Astrocyte (in vitro differentiated cells and primary cell): ENCODE data around the gene GNPDA1. TPM values are rescaled to one million over a fixed set of nuclear protein-coding genes. Genes with fewer than 3 reads are reported as not detected.
"Not testable (repeated sequence)": the region's sequence is repeated elsewhere in the genome, so short reads cannot be mapped to it uniquely, and the experiment has no call there.

Source experiments
- DNase-seq: peaks from one replicate; pipeline ENCODE4 v3.0.0-alpha.2; 2010; ENCODE audit warnings: low read depth
- FAIRE-seq: peaks from 2 replicates; lab custom pipeline; 2011; peaks lifted over from hg19 to GRCh38; lab: Jason Lieb, UNC
- H2AFZ ChIP-seq: 2 replicates; pipeline ENCODE4 v1.6.0; 2012; ENCODE audit warnings: low read depth, low read length, inconsistent platforms
- H3K27ac ChIP-seq: 2 replicates; pipeline ENCODE4 v1.5.1; 2011; ENCODE audit warnings: low read depth, low read length, inconsistent platforms
- H3K27me3 ChIP-seq: 2 replicates; pipeline ENCODE4 v1.6.0; 2011; ENCODE audit warnings: low read length, inconsistent platforms; ENCODE audit not compliant: insufficient read depth
- H3K36me3 ChIP-seq: 2 replicates; pipeline ENCODE4 v1.5.1; 2011; ENCODE audit warnings: low read length, inconsistent platforms; ENCODE audit not compliant: insufficient read depth
- H3K4me1 ChIP-seq: 2 replicates; pipeline ENCODE4 v1.5.1; 2011; ENCODE audit warnings: low read length, inconsistent platforms; ENCODE audit not compliant: insufficient read depth
- H3K4me2 ChIP-seq: 2 replicates; pipeline ENCODE4 v1.6.0; 2012; ENCODE audit warnings: low read length, inconsistent platforms
- H3K4me3 ChIP-seq: 2 replicates; pipeline ENCODE4 v1.5.1; 2011; ENCODE audit warnings: low read depth, mild to moderate bottlenecking, low read length, inconsistent platforms; ENCODE audit not compliant: insufficient read depth
- H3K79me2 ChIP-seq: 2 replicates; pipeline ENCODE4 v1.6.0; 2012; ENCODE audit warnings: mild to moderate bottlenecking, low read length, inconsistent platforms; ENCODE audit not compliant: insufficient read depth
- H3K9ac ChIP-seq: 2 replicates; pipeline ENCODE4 v1.6.0; 2012; ENCODE audit warnings: mild to moderate bottlenecking, low read length, inconsistent platforms
- H3K9me3 ChIP-seq: 2 replicates; pipeline ENCODE4 v1.5.1; 2012; ENCODE audit warnings: low read depth, mild to moderate bottlenecking, low read length, inconsistent platforms; ENCODE audit not compliant: insufficient read depth
- H4K20me1 ChIP-seq: 2 replicates; pipeline ENCODE4 v1.6.0; 2012; ENCODE audit warnings: low read length, inconsistent platforms; ENCODE audit not compliant: insufficient read depth
- H3K27ac Mint-ChIP-seq: one replicate; pipeline ENCODE4 v1.8.0; 2021; ENCODE audit warnings: mild to moderate bottlenecking, mixed read lengths; ENCODE audit not compliant: unreplicated experiment
- H3K27me3 Mint-ChIP-seq: one replicate; pipeline ENCODE4 v1.8.0; 2021; ENCODE audit warnings: low read depth, mixed read lengths; ENCODE audit not compliant: unreplicated experiment
- H3K36me3 Mint-ChIP-seq: one replicate; pipeline ENCODE4 v1.8.0; 2021; ENCODE audit warnings: low read depth, mixed read lengths; ENCODE audit not compliant: unreplicated experiment
- H3K4me1 Mint-ChIP-seq: one replicate; pipeline ENCODE4 v1.8.0; 2021; ENCODE audit warnings: low read depth, mixed read lengths; ENCODE audit not compliant: unreplicated experiment
- H3K4me3 Mint-ChIP-seq: one replicate; pipeline ENCODE4 v1.8.0; 2021; ENCODE audit warnings: mild to moderate bottlenecking, moderate library complexity, mixed read lengths; ENCODE audit not compliant: unreplicated experiment
- H3K9me3 Mint-ChIP-seq: one replicate; pipeline ENCODE4 v1.8.0; 2021; ENCODE audit warnings: mild to moderate bottlenecking, mixed read lengths; ENCODE audit not compliant: unreplicated experiment
- CTCF ChIP-seq: IDR thresholded peaks from 2 replicates; pipeline ENCODE4 v1.5.1; 2011; ENCODE audit warnings: low read depth, mild to moderate bottlenecking, inconsistent platforms, low read length, moderate library complexity; ENCODE audit not compliant: insufficient read depth
- EZH2 ChIP-seq: IDR thresholded peaks from 2 replicates; pipeline ENCODE4 v1.6.1; 2012; ENCODE audit warnings: mild to moderate bottlenecking, low read length, inconsistent platforms; ENCODE audit not compliant: insufficient read depth
- total RNA-seq: library from RNA; stranded (reverse); gene quantifications from 2 replicates; pipeline ENCODE4 v1.2.1, GENCODE V29; 2021

Gene GNPDA1
- total RNA-seq, 1 donor from 2014 or later = 30.7 TPM

GRCh38 chr5:142053426-142054151 lies 40.8 kb upstream of the GNPDA1 start:
- peak; percentile 36 for DNase-seq
- Histone ChIP-seq H3K4me3 (no peak overlapping the region), H3K79me2 (no peaks in the 10 kb centered on the region), H3K4me2 (peak overlapping the region; percentile 58), H3K27me3 (no peaks in the 10 kb centered on the region), H3K9me3 (no peaks in the 10 kb centered on the region), H2AFZ (no peak overlapping the region), H4K20me1 (no peaks in the 10 kb centered on the region), H3K4me1 (peaks cover 9% of the 10 kb centered on the region), H3K27ac (no peak overlapping the region), H3K9ac (no peak overlapping the region), H3K36me3 (no peaks in the 10 kb centered on the region)
- Mint-ChIP-seq H3K4me3 (no peak overlapping the region), H3K9me3 (no peaks in the 10 kb centered on the region), H3K36me3 (no peaks in the 10 kb centered on the region), H3K4me1 (peaks cover 11% of the 10 kb centered on the region), H3K27me3 (peaks cover 6% of the 10 kb centered on the region), H3K27ac (no peak overlapping the region)
- FAIRE-seq = peak; percentile 88
- no peak for TF ChIP-seq CTCF
- no peak for TF ChIP-seq EZH2

- not testable (repeated sequence) for H3K36me3 ChIP-seq, H3K4me2 ChIP-seq, H3K4me3 Mint-ChIP-seq, H3K27ac ChIP-seq, H3K4me3 ChIP-seq, H3K9me3 Mint-ChIP-seq, H3K9me3 ChIP-seq, H3K27me3 Mint-ChIP-seq, H3K4me1 ChIP-seq, H4K20me1 ChIP-seq, H3K79me2 ChIP-seq, H3K36me3 Mint-ChIP-seq, DNase-seq, H2AFZ ChIP-seq, H3K9ac ChIP-seq, H3K27ac Mint-ChIP-seq, FAIRE-seq, H3K27me3 ChIP-seq
- peaks cover 11% of the 10 kb centered on the region for H3K4me1 Mint-ChIP-seq
Measured at GRCh38 chr5:142052026-142052425, 39.2 kb upstream of the GNPDA1 start.

GRCh38 chr5:142048272-142048671 lies 35.4 kb upstream of the GNPDA1 start:
- FAIRE-seq (no peak), DNase-seq (no peak)
- Histone ChIP-seq H3K4me2 (no peak overlapping the region), H3K9ac (no peak overlapping the region), H3K9me3 (no peaks in the 10 kb centered on the region), H3K4me3 (no peak overlapping the region), H3K79me2 (no peaks in the 10 kb centered on the region), H3K27ac (no peak overlapping the region), H3K27me3 (peaks cover 6% of the 10 kb centered on the region), H3K36me3 (no peaks in the 10 kb centered on the region), H3K4me1 (peaks cover 2% of the 10 kb centered on the region), H4K20me1 (no peaks in the 10 kb centered on the region), H2AFZ (no peak overlapping the region)
- TF ChIP-seq EZH2 (no peak), CTCF (no peak)
- H3K36me3 Mint-ChIP-seq = no peaks in the 10 kb centered on the region
- no peak overlapping the region for H3K4me3 Mint-ChIP-seq
- no peaks in the 10 kb centered on the region for H3K9me3 Mint-ChIP-seq
- H3K4me1 Mint-ChIP-seq = peaks cover 3% of the 10 kb centered on the region
- no peak overlapping the region for H3K27ac Mint-ChIP-seq
- H3K27me3 Mint-ChIP-seq = peaks cover 6% of the 10 kb centered on the region
